ENCODE data around the gene MINDY4.

The MINDY4 gene

GRCh38 chr7:30736291-30736690 is 34.9 kb upstream of the MINDY4 start:
- TF ChIP-seq, protein P1, sequence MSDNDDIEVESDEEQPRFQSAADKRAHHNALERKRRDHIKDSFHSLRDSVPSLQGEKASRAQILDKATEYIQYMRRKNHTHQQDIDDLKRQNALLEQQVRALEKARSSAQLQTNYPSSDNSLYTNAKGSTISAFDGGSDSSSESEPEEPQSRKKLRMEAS (IDR thresholded peaks at IDR 0.05), result no peak
- TF ChIP-seq RAD21 (IDR thresholded peaks at IDR 0.05; ENCODE audit: low read depth), result no peak
- TF ChIP-seq TAF1 (IDR thresholded peaks at IDR 0.05; ENCODE audit: low read depth), result no peak
- no peak for TF ChIP-seq CEBPB (IDR thresholded peaks at IDR 0.05)
- TF ChIP-seq ZBTB7A (IDR thresholded peaks at IDR 0.05; ENCODE audit: low read depth), result no peak
- TF ChIP-seq, protein P2, sequence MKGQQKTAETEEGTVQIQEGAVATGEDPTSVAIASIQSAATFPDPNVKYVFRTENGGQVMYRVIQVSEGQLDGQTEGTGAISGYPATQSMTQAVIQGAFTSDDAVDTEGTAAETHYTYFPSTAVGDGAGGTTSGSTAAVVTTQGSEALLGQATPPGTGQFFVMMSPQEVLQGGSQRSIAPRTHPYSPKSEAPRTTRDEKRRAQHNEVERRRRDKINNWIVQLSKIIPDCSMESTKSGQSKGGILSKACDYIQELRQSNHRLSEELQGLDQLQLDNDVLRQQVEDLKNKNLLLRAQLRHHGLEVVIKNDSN (IDR thresholded peaks at IDR 0.05), result no peak
- TF ChIP-seq NFIC (IDR thresholded peaks at IDR 0.05), result no peak
- TF ChIP-seq EP300 (IDR thresholded peaks at IDR 0.05; ENCODE audit: borderline replicate concordance), result no peak
- TF ChIP-seq EGR1 (IDR thresholded peaks at IDR 0.05), result no peak
- TF ChIP-seq REST (IDR thresholded peaks at IDR 0.05; ENCODE audit: low read depth), result no peak
- TF ChIP-seq CREB1 (IDR thresholded peaks at IDR 0.05; ENCODE audit: low read depth), result no peak
- TF ChIP-seq FOXM1 (IDR thresholded peaks at IDR 0.05; ENCODE audit: borderline replicate concordance, low read depth), result no peak

- TF ChIP-seq, protein P1 (IDR thresholded peaks at IDR 0.05), result no peak
Observed at GRCh38 chr7:30738026-30738915, 32.9 kb upstream of the MINDY4 start.

GRCh38 chr7:30739691-30740090 is 31.5 kb upstream of the MINDY4 start:
- TF ChIP-seq ZBTB7A (IDR thresholded peaks at IDR 0.05; ENCODE audit: low read depth) (no peak), CREB1 (IDR thresholded peaks at IDR 0.05; ENCODE audit: low read depth) (no peak), TEAD4 (IDR thresholded peaks at IDR 0.05) (no peak), EGR1 (IDR thresholded peaks at IDR 0.05) (no peak), NFIC (IDR thresholded peaks at IDR 0.05) (no peak), YY1 (IDR thresholded peaks at IDR 0.05; ENCODE audit: low read depth) (no peak), EP300 (IDR thresholded peaks at IDR 0.05; ENCODE audit: borderline replicate concordance) (no peak), TAF1 (IDR thresholded peaks at IDR 0.05; ENCODE audit: low read depth) (no peak), REST (IDR thresholded peaks at IDR 0.05; ENCODE audit: low read depth) (no peak), CEBPB (IDR thresholded peaks at IDR 0.05) (no peak), RAD21 (IDR thresholded peaks at IDR 0.05; ENCODE audit: low read depth) (no peak), FOXM1 (IDR thresholded peaks at IDR 0.05; ENCODE audit: borderline replicate concordance, low read depth) (no peak), TCF12 (IDR thresholded peaks at IDR 0.05; ENCODE audit: low read depth) (no peak)
- TF ChIP-seq, protein P1 (IDR thresholded peaks at IDR 0.05), result no peak
- TF ChIP-seq, protein P2 (IDR thresholded peaks at IDR 0.05), result no peak

DNA sequence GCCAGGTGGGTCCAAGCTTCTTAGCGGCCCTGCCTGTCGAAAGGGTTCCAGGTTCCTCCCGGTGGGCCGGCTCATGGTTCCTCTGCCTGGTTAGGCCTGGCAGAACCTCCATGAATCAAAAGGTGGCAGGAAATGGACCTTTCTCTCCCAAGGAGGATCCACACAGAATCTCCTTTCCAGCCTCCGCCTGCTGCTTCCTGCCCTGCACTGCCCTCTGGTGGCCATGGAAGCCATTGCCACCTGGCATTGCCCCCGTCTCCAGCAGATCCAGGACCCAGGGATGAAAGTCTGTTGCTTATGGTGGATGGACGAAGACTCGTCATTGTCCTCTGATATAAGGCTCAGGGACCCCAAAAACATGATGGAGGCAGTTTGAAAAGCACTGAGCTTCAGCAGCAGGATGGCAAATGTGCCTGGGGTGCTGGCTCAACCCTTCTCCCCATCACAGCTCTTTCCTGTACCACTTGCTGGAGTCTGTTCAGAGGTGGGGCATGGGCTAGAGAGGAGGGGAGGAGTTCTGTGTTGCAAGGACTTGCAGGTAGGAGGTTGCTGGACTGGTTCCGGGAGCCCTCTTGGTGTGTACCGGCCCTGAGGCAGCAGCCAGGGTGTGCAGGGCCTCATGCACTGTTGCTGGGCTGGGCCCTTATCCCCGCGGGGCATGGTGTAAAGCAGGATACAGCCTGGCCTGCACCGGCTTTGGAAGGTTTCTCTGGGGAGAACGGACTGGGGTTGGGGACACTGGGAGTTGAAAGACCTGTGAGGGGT is 30.6 kb upstream of the MINDY4 start:
- TF ChIP-seq FOXM1 (IDR thresholded peaks at IDR 0.05; ENCODE audit: borderline replicate concordance, low read depth) (no peak), RAD21 (IDR thresholded peaks at IDR 0.05; ENCODE audit: low read depth) (peak; percentile 97)

DNA sequence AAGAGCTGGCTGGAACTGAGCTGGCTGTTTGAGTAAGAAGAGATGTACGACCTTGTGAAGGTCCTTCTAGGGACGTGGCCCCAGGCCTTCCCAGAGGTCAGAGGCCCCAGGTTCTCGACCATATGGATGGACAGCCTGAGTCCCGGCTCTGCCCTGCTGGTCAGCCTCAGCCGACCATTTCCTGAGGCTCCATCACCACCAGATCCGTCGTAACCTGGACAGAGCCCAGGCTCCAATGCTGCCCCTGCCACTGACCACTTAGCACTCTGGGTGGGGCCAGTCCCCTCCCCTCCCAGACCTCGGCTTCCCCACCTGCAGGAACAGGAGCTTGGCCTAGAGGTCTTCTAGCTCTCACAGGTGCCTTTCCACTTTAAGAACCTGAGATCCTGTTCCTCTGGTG is 29.9 kb upstream of the MINDY4 start:
- TF ChIP-seq TAF1 (IDR thresholded peaks at IDR 0.05; ENCODE audit: low read depth) (no peak), FOXM1 (IDR thresholded peaks at IDR 0.05; ENCODE audit: borderline replicate concordance, low read depth) (no peak), TEAD4 (IDR thresholded peaks at IDR 0.05) (no peak), CEBPB (IDR thresholded peaks at IDR 0.05) (no peak), CREB1 (IDR thresholded peaks at IDR 0.05; ENCODE audit: low read depth) (no peak), EP300 (IDR thresholded peaks at IDR 0.05; ENCODE audit: borderline replicate concordance) (no peak), EGR1 (IDR thresholded peaks at IDR 0.05) (no peak), ZBTB7A (IDR thresholded peaks at IDR 0.05; ENCODE audit: low read depth) (no peak), TCF12 (IDR thresholded peaks at IDR 0.05; ENCODE audit: low read depth) (no peak), NFIC (IDR thresholded peaks at IDR 0.05) (no peak), RAD21 (IDR thresholded peaks at IDR 0.05; ENCODE audit: low read depth) (no peak), YY1 (IDR thresholded peaks at IDR 0.05; ENCODE audit: low read depth) (no peak), REST (IDR thresholded peaks at IDR 0.05; ENCODE audit: low read depth) (no peak)
- TF ChIP-seq, protein P1 (IDR thresholded peaks at IDR 0.05), result no peak
- TF ChIP-seq, protein P2 (IDR thresholded peaks at IDR 0.05), result no peak
